ENCODE measurements around the gene TRAF1. TPM values are rescaled to one million over a fixed set of nuclear protein-coding genes. Genes with fewer than 3 reads are reported as not detected.

Gene TRAF1
- polyA plus RNA-seq, 10 donors, result 2.6 to 5.7 (median 4.1) TPM

- DNase-seq, result peak in 1 of 3 donors; percentile 47
Measured at GRCh38 chr9:120942186-120943001, 15.8 kb upstream of the TRAF1 start.

- no peak for DNase-seq
Measured at GRCh38 chr9:120941046-120941770, 14.6 kb upstream of the TRAF1 start.

- no peak for DNase-seq
Measured at GRCh38 chr9:120940573-120940972, 14.0 kb upstream of the TRAF1 start.

GRCh38 chr9:120938851-120939250, 12.3 kb upstream of the TRAF1 start:
- no peak for DNase-seq

GRCh38 chr9:120937596-120937995, 11.0 kb upstream of the TRAF1 start:
- peak in 2 of 3 donors; percentile 26 to 65 for DNase-seq

GRCh38 chr9:120937127-120937526, 10.5 kb upstream of the TRAF1 start:
- peak; percentile 26 to 76 (median 55) for DNase-seq

- DNase-seq, result no peak
Measured at GRCh38 chr9:120936764-120937122, 10.1 kb upstream of the TRAF1 start.

GRCh38 chr9:120936011-120936763, 9.6 kb upstream of the TRAF1 start:
- DNase-seq, result peak; percentile 95 to 97 (median 95)

- peak; percentile 88 to 91 (median 90) for DNase-seq
Measured at GRCh38 chr9:120935383-120935857, 8.8 kb upstream of the TRAF1 start.

- peak in 1 of 3 donors; percentile 47 for DNase-seq
Measured at GRCh38 chr9:120934281-120934680, 7.7 kb upstream of the TRAF1 start.

- no peak for DNase-seq
Measured at GRCh38 chr9:120933310-120934055, 6.9 kb upstream of the TRAF1 start.

GRCh38 chr9:120932086-120932823, 5.7 kb upstream of the TRAF1 start:
- DNase-seq, result no peak

- peak; percentile 33 to 68 (median 47) for DNase-seq
Measured at GRCh38 chr9:120931231-120932085, 4.9 kb upstream of the TRAF1 start.

GRCh38 chr9:120929229-120929791, 2.7 kb upstream of the TRAF1 start:
- no peak for DNase-seq

- DNase-seq, result peak; percentile 35 to 87 (median 73)
Measured at GRCh38 chr9:120928483-120929228, 2.1 kb upstream of the TRAF1 start.

GRCh38 chr9:120928015-120928482, 1.5 kb upstream of the TRAF1 start:
- no peak for DNase-seq

- no peak for DNase-seq
Measured at GRCh38 chr9:120927269-120928014, 846 bp upstream of the TRAF1 start.
